Regular cardiac myocyte (primary cell): ENCODE results near the gene EEF2K. TPM values are rescaled to one million over a fixed set of nuclear protein-coding genes. Genes with fewer than 3 reads are reported as not detected.

Experiments
- total RNA-seq: library from RNA; depleted of rRNA; stranded (reverse); fragments of >200 nt; gene quantifications from 2 replicates; pipeline ENCODE4 v1.2.3, GENCODE V29; 2014

EEF2K gene
- 16.5 and 16.9 TPM in 2 replicates for total RNA-seq

GRCh38 chr16:22206013-22206841, at the start of gene EEF2K:
Gene EEF2K, plus strand, starts transcription at chr16:22206278. Its CDS starts 19,452 bp downstream, at chr16:22225730.

DNA sequence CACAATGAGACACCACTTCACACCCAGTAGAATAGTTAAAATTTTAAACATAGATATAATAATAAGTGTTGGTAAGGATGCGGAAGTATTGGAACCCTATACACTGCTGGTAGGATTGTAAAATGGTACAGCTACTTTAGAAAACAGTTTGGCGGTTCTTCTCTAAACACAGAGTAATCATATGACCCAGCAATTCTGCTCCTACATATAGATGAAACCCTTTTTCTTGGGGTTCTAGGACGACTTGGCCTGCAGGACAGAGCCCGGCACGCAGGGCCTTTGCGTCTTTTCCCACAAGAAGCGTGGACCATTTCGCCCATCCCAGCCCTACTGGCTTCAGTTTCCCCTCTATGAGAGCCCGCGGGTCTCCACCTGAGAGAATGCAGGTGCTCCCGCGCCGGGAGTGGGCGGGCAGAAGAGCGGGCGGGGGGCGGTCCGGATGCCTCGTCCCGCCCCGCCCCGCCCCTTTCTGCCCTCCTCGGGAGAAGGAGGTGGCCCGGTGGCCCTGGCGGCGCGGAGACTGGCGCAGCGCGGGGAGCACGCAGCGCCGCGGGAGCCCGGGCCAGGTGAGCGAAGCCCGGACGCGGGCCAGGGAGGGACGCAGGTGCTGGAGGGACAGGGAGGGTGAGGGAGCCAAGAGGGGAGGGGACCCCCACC, 44.0 kb upstream of the EEF2K start, which contains the start of gene SDR42E2:
Gene SDR42E2 (plus strand): TSS at position 508 of the 657 bp plus-strand sequence. CDS start 3,077 bp downstream, outside the sequence.

DNA sequence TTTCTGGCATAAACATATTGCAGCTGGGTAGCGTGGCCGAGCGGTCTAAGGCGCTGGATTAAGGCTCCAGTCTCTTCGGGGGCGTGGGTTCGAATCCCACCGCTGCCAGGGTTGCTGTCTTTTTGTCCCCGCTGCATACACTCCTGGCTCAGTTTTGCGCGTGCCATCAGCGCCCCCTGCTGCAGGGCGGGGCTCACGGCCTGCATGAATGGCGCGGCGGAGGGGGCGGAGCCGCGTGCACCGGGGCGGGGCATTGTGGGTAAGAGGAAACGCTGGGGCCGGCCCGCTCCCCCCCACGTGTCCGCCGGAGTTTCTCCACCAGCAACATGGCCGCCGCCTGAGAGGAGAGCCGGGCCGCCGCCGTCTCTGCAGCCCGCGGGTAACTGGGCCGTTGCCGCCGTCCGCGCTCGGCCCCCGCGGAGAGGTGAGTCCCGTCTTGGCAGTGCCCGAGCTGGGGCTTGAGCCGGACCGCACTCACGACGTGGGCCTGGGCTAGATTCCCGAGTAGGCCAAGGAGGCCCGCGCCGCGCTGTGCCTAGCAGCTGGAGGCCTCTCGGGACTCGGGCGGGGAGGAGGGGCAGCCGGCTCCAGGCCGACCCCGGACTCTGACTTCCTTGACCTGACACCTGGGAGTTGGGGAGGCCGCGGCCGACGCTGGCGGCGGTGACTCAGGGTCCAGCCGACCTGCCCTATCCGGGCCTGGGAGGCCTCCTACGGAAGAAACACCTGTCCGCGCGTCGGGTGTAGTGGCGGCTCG, 91.2 kb downstream of the EEF2K start, which contains the start of gene POLR3E:
Gene POLR3E (plus strand): TSS at position 296 of the 757 bp plus-strand sequence. CDS start 5,560 bp downstream, outside the sequence.

Other genes with a start within 250 kb of the EEF2K start
- not detected in 2 replicates for gene PDZD9, start 205.2 kb upstream of the EEF2K start, total RNA-seq
- 10.7 and 14.6 TPM in 2 replicates for gene MOSMO, start 198.2 kb upstream of the EEF2K start, total RNA-seq
- under 0.01 TPM in 1 of 2 replicates, not detected in the other for gene VWA3A, start 113.7 kb upstream of the EEF2K start, total RNA-seq
- not detected in 2 replicates for gene SDR42E2, start 43.8 kb upstream of the EEF2K start, total RNA-seq
- gene POLR3E, start 91.1 kb downstream of the EEF2K start, total RNA-seq = 43.1 and 43.5 TPM in 2 replicates
- gene CDR2, start 168.3 kb downstream of the EEF2K start, total RNA-seq = 40.9 and 58.5 TPM in 2 replicates